IPS-15b (cell line): ENCODE results near the gene GUSB.

Source experiments
- H3K27me3 ChIP-seq: one replicate; pipeline ENCODE4 v1.6.1; 2013; ENCODE audit warnings: low read length; ENCODE audit not compliant: control insufficient read depth, insufficient read depth
- H3K36me3 ChIP-seq: one replicate; pipeline ENCODE4 v1.6.1; 2013; ENCODE audit warnings: low read length; ENCODE audit not compliant: control insufficient read depth, insufficient read depth
- H3K4me1 ChIP-seq: one replicate; pipeline ENCODE4 v1.6.1; 2013; ENCODE audit warnings: mild to moderate bottlenecking, low read length; ENCODE audit not compliant: control insufficient read depth, insufficient read depth
- H3K4me3 ChIP-seq: one replicate; pipeline ENCODE4 v1.5.1; 2013; ENCODE audit warnings: low read depth, low read length
- H3K9ac ChIP-seq: one replicate; pipeline ENCODE4 v1.6.1; 2013; ENCODE audit warnings: low read depth, mild to moderate bottlenecking, low read length
- H3K9me3 ChIP-seq: one replicate; pipeline ENCODE4 v1.6.1; 2013; ENCODE audit warnings: mild to moderate bottlenecking, low read length; ENCODE audit not compliant: control insufficient read depth, insufficient read depth

The GUSB gene

DNA sequence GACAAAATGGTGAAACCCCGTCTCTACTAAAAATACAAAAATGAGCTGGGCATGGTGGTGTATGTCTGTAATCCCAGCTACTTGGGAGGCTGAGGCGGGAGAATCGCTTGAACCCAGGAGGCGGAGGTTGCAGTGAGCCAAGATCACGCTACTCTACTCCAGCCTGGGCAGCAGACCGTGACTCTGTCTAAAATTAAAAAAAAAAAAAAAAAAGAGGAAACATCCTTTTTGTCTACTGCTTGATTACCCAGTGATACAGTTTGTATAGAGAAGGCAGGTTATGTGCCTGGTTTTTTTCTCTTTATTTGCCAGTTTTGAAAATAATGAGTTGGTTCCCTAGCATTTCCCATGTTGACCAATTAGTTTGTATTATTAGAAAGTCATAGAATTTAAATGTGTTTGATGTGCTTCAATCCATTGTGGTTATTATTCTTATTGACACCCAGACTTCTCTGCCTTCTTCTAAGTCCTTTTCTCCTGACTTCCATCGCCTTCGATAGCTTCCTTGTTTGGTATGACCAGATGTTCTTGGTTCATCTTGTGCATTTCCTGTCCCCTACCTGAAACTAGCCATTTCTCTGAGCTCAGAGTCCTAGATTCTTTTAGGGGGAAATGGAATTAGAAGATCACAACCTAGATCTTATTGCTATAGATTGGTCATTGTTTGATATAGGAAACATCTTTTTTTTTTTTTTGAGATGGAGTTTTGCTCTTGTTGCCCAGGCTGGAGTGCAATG, 65.9 kb downstream of the GUSB start:
- Histone ChIP-seq H3K4me3 (no peak overlapping the region), H3K4me1 (no peaks in the 10 kb centered on the region), H3K36me3 (no peaks in the 10 kb centered on the region), H3K27me3 (no peaks in the 10 kb centered on the region), H3K9me3 (no peaks in the 10 kb centered on the region), H3K9ac (no peak overlapping the region)

DNA sequence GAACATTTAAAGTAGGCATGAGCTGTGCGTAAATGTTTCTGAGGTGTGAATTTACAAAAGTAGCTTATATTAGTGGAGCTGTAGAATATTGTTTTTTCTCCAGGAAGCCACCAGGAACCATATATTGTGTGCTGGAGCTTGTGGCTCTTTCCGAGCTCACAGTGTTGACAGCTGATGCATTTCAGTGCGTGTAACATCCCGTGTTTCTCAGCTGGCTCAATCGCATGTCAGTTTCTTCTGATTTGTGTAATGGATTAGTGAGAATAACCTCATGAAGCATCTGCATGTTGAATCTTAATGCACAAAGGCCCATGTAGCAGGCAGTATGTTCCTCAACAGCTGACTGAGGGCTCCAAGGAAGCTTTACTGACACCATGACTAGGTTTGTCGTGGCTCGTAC, 69.8 kb downstream of the GUSB start:
- no peaks in the 10 kb centered on the region for H3K36me3 ChIP-seq

More for the DNA sequence above, 69.8 kb downstream of the GUSB start:
- no peaks in the 10 kb centered on the region for H3K27me3 ChIP-seq
- H3K9ac ChIP-seq = no peak overlapping the region
- H3K4me3 ChIP-seq = no peak overlapping the region
- H3K9me3 ChIP-seq = no peaks in the 10 kb centered on the region
- peaks cover 7% of the 10 kb centered on the region for H3K4me1 ChIP-seq
